K562 (cell line): ENCODE results near the gene ARHGEF40. TPM values are rescaled to one million over a fixed set of nuclear protein-coding genes. Genes with fewer than 3 reads are reported as not detected.

Experiments used
- ATF7 ChIP-seq: fragments of 450-650 bp; IDR thresholded peaks from 2 replicates; pipeline ENCODE4 v1.7.1; 2014; ENCODE audit warnings: mild to moderate bottlenecking, moderate library complexity
- BRD9 ChIP-seq: fragments of 450-650 bp; IDR thresholded peaks from 2 replicates; pipeline ENCODE4 v1.6.1; 2018; ENCODE audit warnings: low read depth; ENCODE audit not compliant: partially characterized antibody
- C11orf30 ChIP-seq: fragments of 450-650 bp; IDR thresholded peaks from 2 replicates; pipeline ENCODE4 v1.6.1; 2016; ENCODE audit warnings: low read depth, mild to moderate bottlenecking
- DLX4 ChIP-seq: fragments of 250-450 bp; sonication (Bioruptor Pico); IDR thresholded peaks from 2 replicates; pipeline ENCODE4 v1.6.1; 2021; ENCODE audit warnings: mild to moderate bottlenecking
- ETV6 ChIP-seq, 3 experiments: fragments of 150-350 bp in 1 of 3; sonication (generic) in 1 of 3; formaldehyde crosslinking in 1 of 3; IDR thresholded peaks; 2 replicates each; pipeline versions ENCODE4 v1.6.1 to v1.8.0; 2014 to 2022; ENCODE audit warnings: borderline replicate concordance in 2 of 3, low read depth in 2 of 3, antibody characterized with exemption in 1 of 3, low read length in 1 of 3, mild to moderate bottlenecking in 1 of 3, missing genetic modification reagents in 1 of 3
- HNRNPLL ChIP-seq: fragments of 200-400 bp; formaldehyde crosslinking; IDR thresholded peaks from 2 replicates; pipeline ENCODE4 v1.6.1; 2017; ENCODE audit warnings: low read length, low read depth, mild to moderate bottlenecking; ENCODE audit not compliant: poor library complexity, severe bottlenecking
- HOXB6 ChIP-seq: fragments of 250-450 bp; sonication (Bioruptor Pico); IDR thresholded peaks from 2 replicates; pipeline ENCODE4 v1.5.1; 2022; ENCODE audit warnings: mild to moderate bottlenecking, borderline replicate concordance
- ILF3 ChIP-seq: fragments of 450-650 bp; IDR thresholded peaks from 2 replicates; pipeline ENCODE4 v1.6.1; 2018; ENCODE audit warnings: antibody characterized with exemption, mild to moderate bottlenecking, moderate library complexity, borderline replicate concordance
- JUND ChIP-seq, 2 experiments: IDR thresholded peaks; 2 replicates in 1 of 2; 3 replicates in 1 of 2; pipeline ENCODE4 v1.6.1; 2011; ENCODE audit warnings: borderline replicate concordance in 2 of 2, low read depth in 2 of 2, low read length in 2 of 2, improper control_type of control experiment in 1 of 2, missing biosample characterization in 1 of 2, missing genetic modification characterization in 1 of 2, missing genetic modification reagents in 1 of 2
- KHSRP ChIP-seq: fragments of 450-650 bp; IDR thresholded peaks from 2 replicates; pipeline ENCODE4 v1.6.1; 2017
- MAFK ChIP-seq: IDR thresholded peaks from 2 replicates; pipeline ENCODE4 v1.6.1; 2011; ENCODE audit warnings: low read length, improper control_type of control experiment
- MNT ChIP-seq, 2 experiments: fragments of 450-650 bp; conservative IDR thresholded peaks; 2 replicates each; pipeline ENCODE4 v1.6.1; 2017; ENCODE audit warnings: mild to moderate bottlenecking in 2 of 2, moderate library complexity in 2 of 2
- MXD1 ChIP-seq: fragments of 250-450 bp; sonication (Bioruptor Pico); IDR thresholded peaks from 2 replicates; pipeline ENCODE4 v1.8.0; 2021; ENCODE audit warnings: borderline replicate concordance, mild to moderate bottlenecking, moderate library complexity; ENCODE audit not compliant: poor library complexity, severe bottlenecking
- NONO ChIP-seq, 2 experiments: fragments of 200-400 bp in 1 of 2; fragments of 450-650 bp in 1 of 2; formaldehyde crosslinking in 1 of 2; IDR thresholded peaks; 2 replicates each; pipeline ENCODE4 v1.6.1; 2017; ENCODE audit warnings: low read depth in 2 of 2, mild to moderate bottlenecking in 2 of 2, moderate library complexity in 2 of 2, low read length in 1 of 2
- PKNOX1 ChIP-seq: fragments of 450-650 bp; IDR thresholded peaks from 2 replicates; pipeline ENCODE4 v1.6.1; 2016
- SLC30A9 ChIP-seq: fragments of 250-450 bp; sonication (Bioruptor Pico); IDR thresholded peaks from 2 replicates; pipeline ENCODE4 v1.8.0; 2022; ENCODE audit warnings: mild to moderate bottlenecking, moderate library complexity
- SREBF2 ChIP-seq: sonication (generic); formaldehyde crosslinking; IDR thresholded peaks from 2 replicates; pipeline ENCODE4 v1.4.0; 2020; ENCODE audit warnings: mild to moderate bottlenecking, missing genetic modification reagents
- TOE1 ChIP-seq, 2 experiments: fragments of 450-650 bp in 1 of 2; sonication (generic) in 1 of 2; formaldehyde crosslinking in 1 of 2; IDR thresholded peaks; 2 replicates each; pipeline versions ENCODE4 v1.7.1 to v1.8.0; 2016 to 2022; ENCODE audit warnings: borderline replicate concordance in 2 of 2, mild to moderate bottlenecking in 2 of 2, antibody characterized with exemption in 1 of 2, inconsistent platforms in 1 of 2, low read depth in 1 of 2, missing genetic modification reagents in 1 of 2, moderate library complexity in 1 of 2
- TSHZ1 ChIP-seq: fragments of 250-450 bp; sonication (Bioruptor Pico); IDR thresholded peaks from 2 replicates; pipeline ENCODE4 v1.4.0; 2020; ENCODE audit warnings: mild to moderate bottlenecking, moderate library complexity
- XRCC3 ChIP-seq: fragments of 450-650 bp; IDR thresholded peaks from 2 replicates; pipeline ENCODE4 v1.6.1; 2017; ENCODE audit warnings: mild to moderate bottlenecking, moderate library complexity
- polyA plus RNA-seq, 8 experiments: library from polyadenylated mRNA; depleted of rRNA in 4 of 8; stranded (reverse) in 5 of 8; unstranded in 3 of 8; fragments of >200 nt; fragmentation: Nextera tagmentation in 2 of 8; fragmentation: Illumina TruSeq in 1 of 8; extraction: Ambion mirVana in 2 of 8; extraction: Trizol in 1 of 8; gene quantifications; 2 replicates each; pipeline versions ENCODE4 v1.2.1 to v1.2.3, GENCODE V29; 2011 to 2014; ENCODE audit warnings: inconsistent platforms in 1 of 8, missing spikeins in 1 of 8
- total RNA-seq, 7 experiments: library from RNA; depleted of rRNA in 6 of 7; stranded (reverse); fragments of >200 nt in 6 of 7; fragmentation: Illumina TruSeq in 2 of 7; extraction: Trizol in 2 of 7; gene quantifications; 2 replicates each; pipeline versions ENCODE4 v1.2.1 to v1.2.3, GENCODE V29; 2011 to 2021; ENCODE audit warnings: low replicate concordance in 1 of 7

Gene ARHGEF40
- total and polyA plus RNA-seq, 9 of the 15 experiments (the other 6 are each of a cell fraction or from before 2014, with no cell fraction given) = 0.42 to 6.3 (median 3.8) TPM

GRCh38 chr14:21112255-21112654, 42.2 kb downstream of the ARHGEF40 start (continued):
- TF ChIP-seq ATF7 (no peak), DLX4 (CRISPR knock-in tag) (no peak), XRCC3 (no peak), PKNOX1 (peak; percentile 39; the same call in 1 of the 2 replicates), C11orf30 (peak; percentile 75), KHSRP (no peak), HNRNPLL (no peak), NONO (IDR thresholded peaks at IDR 0.05; ENCODE audit: low read depth in 2 of 2, low read length in 1 of 2) (no peak), MNT (conservative IDR thresholded peaks at IDR 0.05) (no peak), MAFK (peak; percentile 52), TSHZ1 (no peak), ETV6 (IDR thresholded peaks at IDR 0.05; ENCODE audit: borderline replicate concordance in 1 of 2, low read depth in 2 of 2, low read length in 1 of 2) (no peak), ETV6 (CRISPR knock-in tag; IDR thresholded peaks at IDR 0.05; ENCODE audit: borderline replicate concordance) (no peak), SREBF2 (no peak), BRD9 (no peak), HOXB6 (CRISPR knock-in tag) (no peak), SLC30A9 (CRISPR knock-in tag) (no peak), ILF3 (no peak), TOE1 (IDR thresholded peaks at IDR 0.05; ENCODE audit: borderline replicate concordance) (no peak), TOE1 (CRISPR knock-in tag; IDR thresholded peaks at IDR 0.05; ENCODE audit: borderline replicate concordance, low read depth) (no peak), MXD1 (CRISPR knock-in tag) (no peak), JUND (IDR thresholded peaks at IDR 0.05; ENCODE audit: borderline replicate concordance, low read depth, low read length) (peak; percentile 37; the same call in 1 of the 2 replicates), JUND (tag; IDR thresholded peaks at IDR 0.05; ENCODE audit: borderline replicate concordance, low read depth, low read length) (0 out of 3 replicates have a peak, but pooled peaks have one; percentile 32)
